OCI-LY7 (cell line): ENCODE data around the gene MGAT5B.

Experiments
- CTCF ChIP-seq: fragments of 200-600 bp; sonication (generic); conservative IDR thresholded peaks from 2 replicates; pipeline ENCODE4 v1.5.1; 2014; ENCODE audit warnings: mild to moderate bottlenecking, antibody characterized with exemption, low read length, moderate library complexity, mixed read lengths
- EZH2phosphoT487 ChIP-seq: fragments of 200-600 bp; sonication (generic); IDR thresholded peaks from 2 replicates; pipeline ENCODE4 v1.6.1; 2018; ENCODE audit warnings: low read depth, borderline replicate concordance, mild to moderate bottlenecking, mixed run types, antibody characterized with exemption, low read length, moderate library complexity, mixed read lengths

- TF ChIP-seq CTCF (no peak), EZH2phosphoT487 (no peak)
Measured at GRCh38 chr17:76826330-76827068, 41.7 kb upstream of the MGAT5B start.
